Right lobe of liver (tissue), 4 donors: Measurements from ENCODE around the gene IQSEC3.

Source experiments
- CTCF ChIP-seq, 4 donors: fragments of 200-600 bp in 3 of 4; fragments of 450-650 bp in 1 of 4; IDR thresholded peaks; one replicate each; pipeline versions ENCODE4 v1.5.1 to v1.8.0; 2016 to 2022; ENCODE audit warnings: antibody characterized with exemption in 4 of 4, mild to moderate bottlenecking in 2 of 4
- POLR2A ChIP-seq: fragments of 450-650 bp; IDR thresholded peaks from one replicate; pipeline ENCODE4 v1.6.1; 2017; ENCODE audit warnings: antibody characterized with exemption, mild to moderate bottlenecking
- donor health status: DM: no; HTN: no; CAD: no.
- donor health status: DM: no; HTN: no; CAD: no.
- donor health status: DM: no; HTN: yes; CAD: no.

GRCh38 chr12:118591-118990, 52.0 kb downstream of the IQSEC3 start:
- TF ChIP-seq CTCF (IDR thresholded peaks at IDR 0.05): no peak
- TF ChIP-seq POLR2A: no peak
